Measurements from ENCODE around the gene UPK1A. TPM values are rescaled to one million over a fixed set of nuclear protein-coding genes. Genes with fewer than 3 reads are reported as not detected.

The UPK1A gene
- total and polyA plus RNA-seq, 9 of the 15 experiments (the other 6 are each of a cell fraction or from before 2014, with no cell fraction given) = 0.06 to 0.13 TPM; not detected in 7

DNA sequence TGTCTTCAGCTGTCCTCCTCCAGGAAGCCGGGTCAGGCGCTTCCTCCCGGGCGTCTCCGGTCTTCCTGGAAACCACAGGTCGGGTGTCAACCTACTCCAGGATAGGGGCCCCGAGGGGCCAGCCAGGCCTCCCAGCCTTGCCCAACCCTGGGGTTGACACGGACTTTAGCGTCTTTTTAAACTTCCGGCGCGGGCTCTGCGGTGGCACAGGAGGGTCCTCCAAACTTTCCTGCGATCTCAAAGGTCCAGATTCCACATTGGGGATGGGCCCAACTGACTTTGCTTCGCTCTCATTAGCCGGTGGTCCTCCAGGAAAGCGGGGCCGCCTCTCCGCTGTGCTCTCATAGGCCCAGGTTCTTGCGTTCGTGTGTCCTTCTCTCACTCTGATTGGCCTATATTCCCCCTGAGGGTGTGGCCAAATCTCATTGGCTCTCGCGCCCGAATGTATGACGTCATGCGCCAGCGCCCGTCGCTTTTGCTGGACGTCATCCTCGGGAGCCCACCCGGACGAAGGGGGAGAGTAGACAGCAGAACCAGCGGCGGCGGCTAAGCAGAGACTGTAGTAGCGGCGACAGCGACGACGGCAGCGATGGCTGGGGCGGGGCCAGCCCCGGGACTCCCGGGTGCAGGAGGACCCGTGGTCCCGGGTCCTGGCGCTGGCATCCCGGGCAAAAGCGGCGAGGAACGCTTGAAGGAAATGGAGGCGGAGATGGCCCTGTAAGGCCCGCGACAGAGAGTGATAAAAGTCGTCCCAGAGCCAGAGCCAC, 37.6 kb upstream of the UPK1A start, which contains the start of gene RBM42 (continued):
- TF ChIP-seq JUND (IDR thresholded peaks at IDR 0.05; ENCODE audit: borderline replicate concordance, low read depth, low read length) (peak; percentile 98), JUND (tag; IDR thresholded peaks at IDR 0.05; ENCODE audit: borderline replicate concordance, low read depth, low read length) (peak; percentile 94; the same call in 2 of the 3 replicates), SP2 (IDR thresholded peaks at IDR 0.05; ENCODE audit: extremely low read depth, low read depth, low read length, poor library complexity, severe bottlenecking) (peak; percentile 73), RFX5 (IDR thresholded peaks at IDR 0.05; ENCODE audit: low read depth, low read length) (peak; percentile 84), ARID1B (IDR thresholded peaks at IDR 0.05) (peak; percentile 60), NRF1 (conservative IDR thresholded peaks at IDR 0.05 in 1 of 2, IDR thresholded peaks at IDR 0.05 in 1 of 2) (peak; percentile 49 to 63), FOXM1 (IDR thresholded peaks at IDR 0.05; ENCODE audit: low read depth) (peak; percentile 72), FOXM1 (CRISPR knock-in tag; IDR thresholded peaks at IDR 0.05; ENCODE audit: low read depth) (no peak), ZNF253 (CRISPR knock-in tag; conservative IDR thresholded peaks at IDR 0.05) (0 out of 2 replicates have a peak, but pooled peaks have one; percentile 28), MIER1 (IDR thresholded peaks at IDR 0.05; ENCODE audit: low read depth) (no peak), CTBP1 (IDR thresholded peaks at IDR 0.05; ENCODE audit: borderline replicate concordance) (peak; percentile 38; the same call in 1 of the 2 replicates), ZBED1 (IDR thresholded peaks at IDR 0.05) (0 out of 2 replicates have a peak, but pooled peaks have one; percentile 19), SIN3A (IDR thresholded peaks at IDR 0.05; ENCODE audit: borderline replicate concordance in 2 of 2, control insufficient read depth in 1 of 2, low read depth in 2 of 2, low read length in 2 of 2) (peak; percentile 83 to 95), SMAD3 (CRISPR knock-in tag; conservative IDR thresholded peaks at IDR 0.05) (no peak), ARHGAP35 (IDR thresholded peaks at IDR 0.05; ENCODE audit: partially characterized antibody) (no peak), RB1 (IDR thresholded peaks at IDR 0.05; ENCODE audit: low read depth) (peak; percentile 49), POLR2A (conservative IDR thresholded peaks at IDR 0.05) (peak; percentile 81), HDAC3 (IDR thresholded peaks at IDR 0.05; ENCODE audit: borderline replicate concordance, partially characterized antibody) (no peak), RNF2 (IDR thresholded peaks at IDR 0.05) (peak; percentile 72), CXXC5 (CRISPR knock-in tag; IDR thresholded peaks at IDR 0.05) (peak; percentile 97), HDGF (IDR thresholded peaks at IDR 0.05) (no peak), CREB1 (IDR thresholded peaks at IDR 0.05) (peak; percentile 100), CREB1 (CRISPR knock-in tag; IDR thresholded peaks at IDR 0.05) (peak; percentile 100), RBM25 (IDR thresholded peaks at IDR 0.05; ENCODE audit: low read depth, low read length, severe bottlenecking) (peak; percentile 86)
- TF ChIP-seq, protein P1, sequence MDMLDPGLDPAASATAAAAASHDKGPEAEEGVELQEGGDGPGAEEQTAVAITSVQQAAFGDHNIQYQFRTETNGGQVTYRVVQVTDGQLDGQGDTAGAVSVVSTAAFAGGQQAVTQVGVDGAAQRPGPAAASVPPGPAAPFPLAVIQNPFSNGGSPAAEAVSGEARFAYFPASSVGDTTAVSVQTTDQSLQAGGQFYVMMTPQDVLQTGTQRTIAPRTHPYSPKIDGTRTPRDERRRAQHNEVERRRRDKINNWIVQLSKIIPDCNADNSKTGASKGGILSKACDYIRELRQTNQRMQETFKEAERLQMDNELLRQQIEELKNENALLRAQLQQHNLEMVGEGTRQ (CRISPR knock-in tag; IDR thresholded peaks at IDR 0.05) = no peak
- TF ChIP-seq, protein P2, sequence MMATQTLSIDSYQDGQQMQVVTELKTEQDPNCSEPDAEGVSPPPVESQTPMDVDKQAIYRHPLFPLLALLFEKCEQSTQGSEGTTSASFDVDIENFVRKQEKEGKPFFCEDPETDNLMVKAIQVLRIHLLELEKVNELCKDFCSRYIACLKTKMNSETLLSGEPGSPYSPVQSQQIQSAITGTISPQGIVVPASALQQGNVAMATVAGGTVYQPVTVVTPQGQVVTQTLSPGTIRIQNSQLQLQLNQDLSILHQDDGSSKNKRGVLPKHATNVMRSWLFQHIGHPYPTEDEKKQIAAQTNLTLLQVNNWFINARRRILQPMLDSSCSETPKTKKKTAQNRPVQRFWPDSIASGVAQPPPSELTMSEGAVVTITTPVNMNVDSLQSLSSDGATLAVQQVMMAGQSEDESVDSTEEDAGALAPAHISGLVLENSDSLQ (IDR thresholded peaks at IDR 0.05) = peak; percentile 83
- TF ChIP-seq, protein P3, sequence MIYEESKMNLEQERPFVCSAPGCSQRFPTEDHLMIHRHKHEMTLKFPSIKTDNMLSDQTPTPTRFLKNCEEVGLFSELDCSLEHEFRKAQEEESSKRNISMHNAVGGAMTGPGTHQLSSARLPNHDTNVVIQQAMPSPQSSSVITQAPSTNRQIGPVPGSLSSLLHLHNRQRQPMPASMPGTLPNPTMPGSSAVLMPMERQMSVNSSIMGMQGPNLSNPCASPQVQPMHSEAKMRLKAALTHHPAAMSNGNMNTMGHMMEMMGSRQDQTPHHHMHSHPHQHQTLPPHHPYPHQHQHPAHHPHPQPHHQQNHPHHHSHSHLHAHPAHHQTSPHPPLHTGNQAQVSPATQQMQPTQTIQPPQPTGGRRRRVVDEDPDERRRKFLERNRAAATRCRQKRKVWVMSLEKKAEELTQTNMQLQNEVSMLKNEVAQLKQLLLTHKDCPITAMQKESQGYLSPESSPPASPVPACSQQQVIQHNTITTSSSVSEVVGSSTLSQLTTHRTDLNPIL (CRISPR knock-in tag; IDR thresholded peaks at IDR 0.05) = peak; percentile 72; the same call in 1 of the 2 replicates

Measured in K562 (cell line).